Prostate gland (tissue), 2 donors: Measurements from ENCODE around the gene PDLIM1.

Experiments used
- POLR2A ChIP-seq: fragments of 450-650 bp; IDR thresholded peaks from one replicate; pipeline ENCODE4 v1.6.1; 2016; ENCODE audit warnings: antibody characterized with exemption, mild to moderate bottlenecking
- TF ChIP-seq, protein P1 (sequence below), 4 experiments: fragments of 200-600 bp in 2 of 4; fragments of 450-650 bp in 2 of 4; sonication (generic) in 2 of 4; IDR thresholded peaks; 1 replicate in 3 of 4; 2 replicates in 1 of 4; pipeline ENCODE4 v1.5.1; 2016 to 2019; ENCODE audit warnings: antibody characterized with exemption in 4 of 4, mild to moderate bottlenecking in 2 of 4, moderate library complexity in 2 of 4

DNA sequence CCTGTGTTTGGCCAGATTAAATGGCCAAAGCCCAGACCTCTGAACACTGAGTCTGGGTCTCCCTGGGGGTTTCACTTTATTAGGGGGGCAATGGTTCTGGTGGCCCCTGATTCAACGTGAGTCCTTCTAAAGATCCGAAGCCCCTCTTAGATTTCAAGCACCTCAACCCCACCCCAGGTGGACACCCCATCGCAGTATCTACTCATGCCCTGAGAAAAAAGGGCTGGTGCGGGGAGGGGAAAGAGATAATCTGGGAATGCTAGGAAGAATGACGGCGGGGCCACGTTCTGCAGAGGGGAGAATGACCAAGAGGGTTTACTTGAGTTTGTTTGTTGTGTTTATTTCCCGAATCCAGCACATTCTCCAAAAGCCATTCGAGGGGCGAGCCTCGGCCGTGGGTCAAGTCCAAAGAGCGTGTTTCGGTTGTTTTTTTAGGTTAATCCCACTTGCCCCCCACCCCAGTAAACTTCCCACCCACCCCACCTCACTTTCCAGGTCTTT is 832 bp downstream of the PDLIM1 start:
- TF ChIP-seq, protein P1, sequence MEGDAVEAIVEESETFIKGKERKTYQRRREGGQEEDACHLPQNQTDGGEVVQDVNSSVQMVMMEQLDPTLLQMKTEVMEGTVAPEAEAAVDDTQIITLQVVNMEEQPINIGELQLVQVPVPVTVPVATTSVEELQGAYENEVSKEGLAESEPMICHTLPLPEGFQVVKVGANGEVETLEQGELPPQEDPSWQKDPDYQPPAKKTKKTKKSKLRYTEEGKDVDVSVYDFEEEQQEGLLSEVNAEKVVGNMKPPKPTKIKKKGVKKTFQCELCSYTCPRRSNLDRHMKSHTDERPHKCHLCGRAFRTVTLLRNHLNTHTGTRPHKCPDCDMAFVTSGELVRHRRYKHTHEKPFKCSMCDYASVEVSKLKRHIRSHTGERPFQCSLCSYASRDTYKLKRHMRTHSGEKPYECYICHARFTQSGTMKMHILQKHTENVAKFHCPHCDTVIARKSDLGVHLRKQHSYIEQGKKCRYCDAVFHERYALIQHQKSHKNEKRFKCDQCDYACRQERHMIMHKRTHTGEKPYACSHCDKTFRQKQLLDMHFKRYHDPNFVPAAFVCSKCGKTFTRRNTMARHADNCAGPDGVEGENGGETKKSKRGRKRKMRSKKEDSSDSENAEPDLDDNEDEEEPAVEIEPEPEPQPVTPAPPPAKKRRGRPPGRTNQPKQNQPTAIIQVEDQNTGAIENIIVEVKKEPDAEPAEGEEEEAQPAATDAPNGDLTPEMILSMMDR (IDR thresholded peaks at IDR 0.05): no peak
- no peak for TF ChIP-seq POLR2A
